GM13977 (cell line): ENCODE data around the gene CHURC1.

ENCODE experiments used
- DNase-seq: peaks from one replicate; pipeline ENCODE4 v3.0.0; 2012; ENCODE audit warnings: low spot score
- in situ Hi-C: fragments of 300-500 bp; cut with MboI; formaldehyde crosslinking; loops from one replicate; pipeline ENCODE4 v1.12.0; 2022; ENCODE audit warnings: low sequenced_read_pairs, low pct_unique_long_range_greater_than_20kb, mixed read lengths, inconsistent platforms; ENCODE audit not compliant: unreplicated experiment
- TF ChIP-seq, protein P1 (sequence below): IDR thresholded peaks from 2 replicates; pipeline ENCODE4 v1.5.1; 2012; ENCODE audit warnings: mild to moderate bottlenecking, control low read depth; ENCODE audit not compliant: insufficient read depth; ENCODE audit errors: extremely low read depth, missing control alignments

CHURC1 gene

DNA sequence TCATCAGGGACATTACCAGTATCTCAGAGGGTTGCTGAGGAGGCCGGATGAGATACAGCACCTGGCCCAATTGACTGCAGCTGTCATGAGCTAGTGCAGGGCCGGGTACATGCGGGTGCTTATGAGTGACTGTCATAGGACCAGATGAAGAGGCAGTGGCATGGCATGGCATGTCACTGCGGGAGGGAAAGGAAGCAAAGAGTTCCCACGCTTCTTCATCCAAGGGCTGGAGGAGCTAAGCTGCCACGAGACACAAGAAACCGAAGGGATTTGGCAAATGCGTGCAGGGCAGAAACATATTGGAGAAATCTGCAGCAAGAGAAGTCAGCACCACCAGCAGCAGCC, 39.0 kb downstream of the CHURC1 start:
- TF ChIP-seq, protein P1, sequence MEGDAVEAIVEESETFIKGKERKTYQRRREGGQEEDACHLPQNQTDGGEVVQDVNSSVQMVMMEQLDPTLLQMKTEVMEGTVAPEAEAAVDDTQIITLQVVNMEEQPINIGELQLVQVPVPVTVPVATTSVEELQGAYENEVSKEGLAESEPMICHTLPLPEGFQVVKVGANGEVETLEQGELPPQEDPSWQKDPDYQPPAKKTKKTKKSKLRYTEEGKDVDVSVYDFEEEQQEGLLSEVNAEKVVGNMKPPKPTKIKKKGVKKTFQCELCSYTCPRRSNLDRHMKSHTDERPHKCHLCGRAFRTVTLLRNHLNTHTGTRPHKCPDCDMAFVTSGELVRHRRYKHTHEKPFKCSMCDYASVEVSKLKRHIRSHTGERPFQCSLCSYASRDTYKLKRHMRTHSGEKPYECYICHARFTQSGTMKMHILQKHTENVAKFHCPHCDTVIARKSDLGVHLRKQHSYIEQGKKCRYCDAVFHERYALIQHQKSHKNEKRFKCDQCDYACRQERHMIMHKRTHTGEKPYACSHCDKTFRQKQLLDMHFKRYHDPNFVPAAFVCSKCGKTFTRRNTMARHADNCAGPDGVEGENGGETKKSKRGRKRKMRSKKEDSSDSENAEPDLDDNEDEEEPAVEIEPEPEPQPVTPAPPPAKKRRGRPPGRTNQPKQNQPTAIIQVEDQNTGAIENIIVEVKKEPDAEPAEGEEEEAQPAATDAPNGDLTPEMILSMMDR, result no peak
- in situ Hi-C loops, result no loop called here
- DNase-seq, result no peak

- TF ChIP-seq, protein P1, result no peak
- in situ Hi-C loops, result no loop called here
These were observed 39.4 kb downstream of the CHURC1 start for GRCh38 chr14:64953661-64954060.

GRCh38 chr14:64954491-64955240, 40.4 kb downstream of the CHURC1 start:
- no peak for DNase-seq
- TF ChIP-seq, protein P1, result no peak
- in situ Hi-C loops, result no loop called here

More at GRCh38 chr14:64953661-64954060, 39.4 kb downstream of the CHURC1 start:
- no peak for DNase-seq

DNA sequence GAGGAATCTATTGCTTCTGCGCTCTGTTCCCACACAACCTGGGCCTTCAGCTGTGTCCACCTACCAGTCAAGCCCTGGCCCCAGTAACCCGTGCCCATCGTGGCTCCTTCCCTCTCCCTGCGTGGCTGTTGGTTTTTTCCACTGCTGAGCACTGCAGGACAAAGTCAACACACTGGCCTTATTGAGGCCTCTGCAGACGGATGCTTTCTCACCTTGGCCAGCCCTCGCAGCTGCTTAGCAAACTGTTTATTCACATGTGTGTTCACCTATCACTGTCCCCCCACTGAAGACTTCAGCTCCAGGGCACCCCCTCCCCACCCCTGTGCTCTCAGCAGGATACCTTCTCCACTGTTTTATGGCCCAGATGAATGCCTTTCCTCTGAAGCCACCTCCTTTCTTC, 41.0 kb downstream of the CHURC1 start:
- no peak for DNase-seq
- in situ Hi-C loops, result no loop called here
- TF ChIP-seq, protein P1, result no peak

DNA sequence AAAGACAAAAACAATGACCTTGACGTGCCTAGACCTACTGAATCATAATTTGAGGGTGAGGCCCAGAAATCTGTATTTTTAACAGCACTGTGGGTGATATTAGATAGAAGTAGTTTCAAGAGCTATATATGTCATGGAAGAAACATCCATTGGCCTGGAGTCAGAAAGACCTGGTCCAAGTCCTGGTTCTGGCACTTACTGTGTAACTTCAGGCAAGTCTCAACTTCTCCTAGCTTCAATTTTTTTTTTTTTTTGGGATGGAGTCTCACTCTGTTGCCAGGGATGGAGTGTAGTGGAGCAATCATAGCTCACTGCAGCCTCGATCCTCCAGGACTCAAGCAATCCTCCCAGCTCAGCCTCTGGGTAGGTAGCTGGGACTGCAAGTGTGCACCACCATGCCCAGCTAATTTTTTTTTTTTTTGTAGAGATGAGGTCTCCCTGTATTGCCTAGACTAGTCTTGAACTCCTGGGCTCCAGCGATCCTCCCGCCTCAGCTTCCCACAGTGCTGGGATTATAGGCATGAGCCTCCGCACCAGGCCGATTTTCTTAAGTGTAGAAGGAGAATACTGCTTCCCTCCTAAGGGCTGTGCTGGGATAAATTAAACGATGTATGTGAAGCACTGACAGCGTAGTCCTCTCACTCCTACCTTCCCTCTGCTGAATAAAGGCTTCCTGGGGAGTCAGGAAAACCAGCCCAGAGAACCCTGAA, 42.6 kb downstream of the CHURC1 start:
- in situ Hi-C loops, result no loop called here
- no peak for DNase-seq
- TF ChIP-seq, protein P1, result no peak

GRCh38 chr14:64958201-64958600, 43.9 kb downstream of the CHURC1 start:
- TF ChIP-seq, protein P1, result no peak
- in situ Hi-C loops, result no loop called here
- DNase-seq, result no peak
